GM18507 (cell line): ENCODE data around the gene LGR6.
A peak's percentile ranks its signal among the peaks of the same experiment; 100 is the strongest.
"Not testable (repeated sequence)": the region's sequence is repeated elsewhere in the genome, so short reads cannot be mapped to it uniquely, and the experiment has no call there.

ENCODE experiments used
- DNase-seq: peaks from one replicate; pipeline ENCODE4 v3.0.0; 2011; ENCODE audit warnings: low read depth; ENCODE audit not compliant: insufficient read length; ENCODE audit errors: extremely low spot score
- FAIRE-seq: peaks from 2 replicates; lab custom pipeline; 2011; peaks lifted over from hg19 to GRCh38; lab: Jason Lieb, UNC

Gene LGR6

GRCh38 chr1:202249436-202249835, 55.8 kb downstream of the LGR6 start:
- DNase-seq (no peak), FAIRE-seq (no peak)

GRCh38 chr1:202249846-202250245, 56.2 kb downstream of the LGR6 start:
- DNase-seq (no peak), FAIRE-seq (no peak)

- DNase-seq (no peak), FAIRE-seq (no peak)
Observed at GRCh38 chr1:202250982-202251381, 57.4 kb downstream of the LGR6 start.

- no peak for DNase-seq
Observed at GRCh38 chr1:202251424-202252256, 58.0 kb downstream of the LGR6 start.

GRCh38 chr1:202252271-202252670, 58.7 kb downstream of the LGR6 start:
- FAIRE-seq = no peak
- DNase-seq = no peak

More at GRCh38 chr1:202251424-202252256, 58.0 kb downstream of the LGR6 start:
- no peak for FAIRE-seq

GRCh38 chr1:202254454-202255252, 61.1 kb downstream of the LGR6 start:
- DNase-seq (no peak), FAIRE-seq (no peak)

GRCh38 chr1:202255343-202255742, 61.7 kb downstream of the LGR6 start:
- FAIRE-seq (no peak), DNase-seq (no peak)

GRCh38 chr1:202259705-202260104, 66.1 kb downstream of the LGR6 start:
- DNase-seq = no peak
- no peak for FAIRE-seq

GRCh38 chr1:202261209-202261958, 67.8 kb downstream of the LGR6 start:
- not testable (repeated sequence) for FAIRE-seq

GRCh38 chr1:202263628-202264027, 70.0 kb downstream of the LGR6 start:
- no peak for DNase-seq
- FAIRE-seq = no peak

More at GRCh38 chr1:202261209-202261958, 67.8 kb downstream of the LGR6 start:
- DNase-seq = not testable (repeated sequence)

- DNase-seq (no peak), FAIRE-seq (no peak)
Observed at GRCh38 chr1:202264300-202264699, 70.7 kb downstream of the LGR6 start.

- FAIRE-seq (no peak), DNase-seq (no peak)
Observed at GRCh38 chr1:202264726-202265125, 71.1 kb downstream of the LGR6 start.

GRCh38 chr1:202266061-202266765, 72.6 kb downstream of the LGR6 start:
- FAIRE-seq = no peak
- no peak for DNase-seq

GRCh38 chr1:202268032-202268431, 74.4 kb downstream of the LGR6 start:
- FAIRE-seq = no peak
- no peak for DNase-seq

GRCh38 chr1:202268817-202269216, 75.2 kb downstream of the LGR6 start:
- no peak for DNase-seq
- no peak for FAIRE-seq

- FAIRE-seq = no peak
Observed at GRCh38 chr1:202270871-202271326, 77.3 kb downstream of the LGR6 start.

GRCh38 chr1:202272103-202272845, 78.7 kb downstream of the LGR6 start:
- FAIRE-seq = no peak
- DNase-seq = no peak

More at GRCh38 chr1:202270871-202271326, 77.3 kb downstream of the LGR6 start:
- no peak for DNase-seq

GRCh38 chr1:202274611-202275010, 81.0 kb downstream of the LGR6 start:
- no peak for DNase-seq

More at GRCh38 chr1:202274611-202275010, 81.0 kb downstream of the LGR6 start:
- FAIRE-seq = peak; percentile 70
